ENCODE results near the gene NRG3. TPM values are rescaled to one million over a fixed set of nuclear protein-coding genes. Genes with fewer than 3 reads are reported as not detected.

Gene NRG3
- total RNA-seq, 1 donor from 2014 or later, result not detected

DNA sequence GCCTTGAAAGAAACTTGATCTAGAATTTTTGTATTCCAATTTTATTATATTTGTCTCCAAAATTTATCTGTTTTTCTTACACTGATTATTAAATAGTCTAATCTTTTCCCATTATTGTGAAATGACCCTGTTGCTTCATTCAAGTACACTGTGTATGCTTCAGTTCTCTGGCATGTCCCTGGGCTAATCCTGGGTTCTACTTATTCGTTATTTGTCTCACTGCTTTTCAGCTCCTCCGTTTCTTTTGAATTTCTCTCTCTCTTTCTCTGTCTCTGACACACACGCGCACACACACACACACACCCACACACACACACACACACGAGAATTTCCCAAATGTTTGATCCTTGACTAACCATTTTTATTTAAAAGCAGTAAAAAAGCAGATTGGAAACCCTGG, 768.6 kb downstream of the NRG3 start:
- Mint-ChIP-seq H3K4me1 (ENCODE audit: low read depth) (no peaks in the 10 kb centered on the region), H3K27me3 (ENCODE audit: low read depth) (no peaks in the 10 kb centered on the region)

DNA sequence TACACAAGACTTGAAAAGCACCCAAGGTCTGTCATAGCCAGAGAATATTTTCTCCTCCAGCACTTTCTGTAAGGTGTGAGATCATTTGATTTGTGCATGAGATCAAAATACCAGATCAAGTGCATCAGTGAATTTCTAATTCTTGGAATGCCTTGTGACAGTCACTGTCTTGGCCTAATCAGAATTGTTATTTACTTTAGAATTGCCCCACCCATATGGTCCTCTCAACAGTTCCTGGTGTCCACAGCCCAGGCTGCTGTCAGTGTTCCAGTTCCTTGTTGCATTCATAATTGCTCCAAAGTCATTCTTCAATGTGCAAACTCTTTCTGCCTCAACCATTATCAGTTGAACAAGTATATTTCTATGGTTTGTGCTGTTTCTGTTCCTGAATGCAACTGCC, 770.2 kb downstream of the NRG3 start:
- Mint-ChIP-seq H3K4me3 (ENCODE audit: unreplicated experiment) (no peak overlapping the region), H3K27ac (ENCODE audit: unreplicated experiment) (no peak overlapping the region), H3K36me3 (ENCODE audit: low read depth) (no peaks in the 10 kb centered on the region), H3K9me3 (ENCODE audit: low read depth) (peaks cover 4% of the 10 kb centered on the region), H3K4me1 (ENCODE audit: low read depth) (no peaks in the 10 kb centered on the region), H3K27me3 (ENCODE audit: low read depth) (no peaks in the 10 kb centered on the region)
- no peak for DNase-seq (ENCODE audit: low spot score)
- TF ChIP-seq CTCF (IDR thresholded peaks at IDR 0.05), result no peak

More for the DNA sequence above, 768.6 kb downstream of the NRG3 start:
- no peak overlapping the region for H3K4me3 Mint-ChIP-seq (ENCODE audit: unreplicated experiment)
- peaks cover 4% of the 10 kb centered on the region for H3K9me3 Mint-ChIP-seq (ENCODE audit: low read depth)
- H3K36me3 Mint-ChIP-seq (ENCODE audit: low read depth), result no peaks in the 10 kb centered on the region
- no peak for TF ChIP-seq CTCF (IDR thresholded peaks at IDR 0.05)
- H3K27ac Mint-ChIP-seq (ENCODE audit: unreplicated experiment), result no peak overlapping the region
- DNase-seq (ENCODE audit: low spot score), result no peak

GRCh38 chr10:82653244-82654155, 778.5 kb downstream of the NRG3 start:
- no peaks in the 10 kb centered on the region for H3K4me1 Mint-ChIP-seq (ENCODE audit: low read depth)
- peaks cover 2% of the 10 kb centered on the region for H3K27me3 Mint-ChIP-seq (ENCODE audit: low read depth)
- H3K4me3 Mint-ChIP-seq (ENCODE audit: unreplicated experiment), result no peak overlapping the region
- no peak for DNase-seq (ENCODE audit: low spot score)
- no peak overlapping the region for H3K27ac Mint-ChIP-seq (ENCODE audit: unreplicated experiment)
- no peaks in the 10 kb centered on the region for H3K36me3 Mint-ChIP-seq (ENCODE audit: low read depth)
- no peaks in the 10 kb centered on the region for H3K9me3 Mint-ChIP-seq (ENCODE audit: low read depth)
- no peak for TF ChIP-seq CTCF (IDR thresholded peaks at IDR 0.05)

GRCh38 chr10:82660205-82660604, 785.2 kb downstream of the NRG3 start:
- no peak for DNase-seq (ENCODE audit: low spot score)
- no peak for TF ChIP-seq CTCF (IDR thresholded peaks at IDR 0.05)
- no peaks in the 10 kb centered on the region for H3K36me3 Mint-ChIP-seq (ENCODE audit: low read depth)
- no peak overlapping the region for H3K27ac Mint-ChIP-seq (ENCODE audit: unreplicated experiment)
- no peaks in the 10 kb centered on the region for H3K9me3 Mint-ChIP-seq (ENCODE audit: low read depth)
- H3K4me1 Mint-ChIP-seq (ENCODE audit: low read depth), result peaks cover 2% of the 10 kb centered on the region
- H3K27me3 Mint-ChIP-seq (ENCODE audit: low read depth), result peaks cover 2% of the 10 kb centered on the region
- H3K4me3 Mint-ChIP-seq (ENCODE audit: unreplicated experiment), result no peak overlapping the region

DNA sequence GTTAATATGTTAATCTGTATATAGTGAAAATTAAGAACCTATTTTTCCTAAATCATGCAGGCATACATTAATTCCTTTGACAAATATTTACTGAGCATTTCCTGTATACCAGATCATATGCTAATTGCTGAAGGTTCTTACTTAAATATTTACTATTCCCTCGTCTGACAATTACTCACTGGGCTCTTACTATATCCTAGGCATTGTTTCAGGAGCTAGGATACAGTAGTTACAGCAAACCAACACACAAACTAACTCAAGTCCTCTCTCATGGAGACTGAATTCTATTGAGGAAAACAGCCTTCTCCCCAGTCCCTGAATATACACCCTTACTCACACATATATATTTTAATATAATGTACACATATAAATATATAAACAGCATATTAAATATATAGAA, 786.0 kb downstream of the NRG3 start:
- no peak for TF ChIP-seq CTCF (IDR thresholded peaks at IDR 0.05)
- peaks cover 2% of the 10 kb centered on the region for H3K4me1 Mint-ChIP-seq (ENCODE audit: low read depth)
- no peak overlapping the region for H3K4me3 Mint-ChIP-seq (ENCODE audit: unreplicated experiment)
- H3K36me3 Mint-ChIP-seq (ENCODE audit: low read depth), result no peaks in the 10 kb centered on the region
- H3K27me3 Mint-ChIP-seq (ENCODE audit: low read depth), result peaks cover 2% of the 10 kb centered on the region
- no peak for DNase-seq (ENCODE audit: low spot score)
- no peak overlapping the region for H3K27ac Mint-ChIP-seq (ENCODE audit: unreplicated experiment)
- H3K9me3 Mint-ChIP-seq (ENCODE audit: low read depth), result no peaks in the 10 kb centered on the region
